ENCODE data around the gene FAM209B.
A peak's percentile ranks its signal among the peaks of the same experiment; 100 is the strongest.
"Not testable (repeated sequence)": the region's sequence is repeated elsewhere in the genome, so short reads cannot be mapped to it uniquely, and the experiment has no call there.

The FAM209B gene

DNA sequence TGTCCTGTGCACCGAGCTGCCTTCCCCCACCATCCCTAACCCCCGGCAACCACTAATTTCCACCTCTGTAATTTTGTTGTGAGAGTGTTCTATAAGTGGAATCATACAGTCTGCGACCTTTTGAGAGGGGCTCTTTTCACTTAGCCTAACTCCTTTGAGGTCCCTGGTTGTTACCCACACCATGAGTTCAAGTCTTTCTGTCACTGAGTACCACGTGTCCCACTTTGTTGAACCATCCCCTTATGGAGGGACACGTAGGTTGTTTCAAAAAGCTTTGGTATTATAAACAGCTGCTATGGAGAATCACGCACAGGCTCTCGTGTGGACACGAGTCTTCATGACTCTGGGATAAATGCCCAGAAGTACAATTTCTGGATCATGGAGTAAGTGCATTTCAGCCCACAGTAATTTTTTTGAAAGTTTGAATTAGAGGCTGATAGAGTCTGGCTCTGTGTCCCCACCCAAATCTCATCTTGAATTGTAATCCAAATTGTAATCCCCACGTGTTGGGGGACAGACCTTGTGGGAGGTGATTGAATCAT is 9.5 kb downstream of the FAM209B start:
- no peak for DNase-seq

DNA sequence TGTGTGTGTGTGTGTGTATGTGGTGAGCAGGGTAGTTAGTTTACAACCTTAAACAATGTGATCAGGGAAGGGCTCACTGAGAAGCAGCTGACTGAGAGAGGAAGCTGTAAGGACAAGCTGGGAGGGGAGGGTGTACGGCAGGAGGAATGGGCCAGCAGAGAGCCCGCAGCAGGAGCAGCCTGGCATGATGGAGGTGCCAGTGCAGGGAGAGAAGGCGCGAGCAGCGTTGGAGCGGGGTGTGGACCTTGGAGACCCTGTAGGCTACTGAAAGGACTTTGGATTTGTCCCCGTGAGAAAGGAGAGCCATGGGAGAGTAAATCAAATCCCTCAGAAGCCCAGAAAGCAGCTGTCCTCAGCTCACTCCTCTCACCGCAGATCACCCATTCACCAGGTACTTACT is 18.5 kb downstream of the FAM209B start:
- no peak for DNase-seq

DNA sequence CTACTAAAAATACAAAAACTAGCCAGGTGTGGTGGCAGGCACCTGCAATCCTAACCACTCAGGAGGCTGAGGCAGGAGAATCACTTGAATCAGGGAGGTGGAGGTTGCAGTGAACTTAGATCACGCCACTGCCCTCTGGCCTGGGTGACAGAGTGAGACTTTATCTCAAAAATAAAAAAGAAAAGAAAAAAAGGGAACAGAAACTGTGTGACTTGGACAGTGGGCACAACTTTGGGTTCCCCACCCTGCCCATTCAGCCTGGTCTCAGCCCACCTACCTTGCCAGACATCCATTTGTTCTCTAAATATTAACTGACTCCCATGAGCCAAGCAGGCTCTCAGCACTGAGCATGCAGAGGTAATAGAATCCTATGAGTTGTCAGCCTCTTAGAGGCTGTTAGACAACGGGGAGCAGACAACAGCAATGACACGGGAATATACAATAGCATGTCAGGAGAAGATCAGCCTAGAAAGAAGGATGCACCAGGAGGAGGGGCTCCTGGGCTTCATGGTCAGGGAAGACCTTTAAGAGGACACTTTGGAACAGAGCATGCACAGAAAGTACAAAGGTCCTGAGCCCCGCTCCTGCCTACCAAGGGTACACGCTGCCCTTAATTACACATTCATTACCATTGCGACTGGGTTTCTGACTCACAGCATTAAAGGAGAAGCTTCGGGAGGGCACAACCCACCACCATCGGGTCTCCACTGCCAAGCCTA is 20.0 kb downstream of the FAM209B start:
- peak; percentile 19 for DNase-seq

DNA sequence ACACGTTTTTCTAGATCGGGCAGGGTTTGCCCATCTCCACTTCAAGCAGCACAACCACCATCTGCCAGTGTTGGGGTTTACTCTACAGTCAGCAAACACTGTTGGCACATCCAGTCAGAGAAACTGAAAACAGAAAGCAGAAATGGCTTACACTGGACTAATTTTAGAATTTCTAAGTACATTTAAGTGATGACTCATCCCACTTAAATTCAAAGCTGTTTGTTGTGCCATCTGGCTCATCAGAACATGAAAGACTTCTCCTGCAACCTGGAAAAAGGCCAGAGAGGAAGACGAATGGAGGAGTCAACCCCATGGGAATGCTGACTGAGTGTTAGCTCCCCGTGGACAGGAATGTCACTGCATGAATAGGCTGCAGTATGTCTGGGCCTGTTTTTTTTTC is 21.8 kb downstream of the FAM209B start:
- peak; percentile 93 for DNase-seq

DNA sequence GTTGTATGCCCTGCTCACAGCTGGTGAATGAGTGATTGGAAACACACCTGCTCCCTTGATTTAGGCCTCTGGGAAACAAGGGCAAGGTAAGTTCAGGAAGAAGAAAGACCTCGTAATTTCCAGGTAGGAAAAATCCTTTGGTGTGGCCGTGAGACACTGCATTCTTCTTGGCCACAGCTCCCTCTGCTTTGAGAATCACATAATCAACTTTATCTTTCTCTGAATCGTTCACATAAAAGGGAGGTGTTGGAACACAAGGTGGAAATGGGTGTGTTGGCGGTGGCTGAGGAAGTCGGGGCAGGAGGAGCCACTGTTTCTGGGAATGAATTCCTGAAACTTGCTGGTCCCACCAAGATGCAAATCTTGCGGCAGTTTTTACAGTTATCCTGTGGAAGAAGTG is 25.9 kb downstream of the FAM209B start:
- no peak for DNase-seq

DNA sequence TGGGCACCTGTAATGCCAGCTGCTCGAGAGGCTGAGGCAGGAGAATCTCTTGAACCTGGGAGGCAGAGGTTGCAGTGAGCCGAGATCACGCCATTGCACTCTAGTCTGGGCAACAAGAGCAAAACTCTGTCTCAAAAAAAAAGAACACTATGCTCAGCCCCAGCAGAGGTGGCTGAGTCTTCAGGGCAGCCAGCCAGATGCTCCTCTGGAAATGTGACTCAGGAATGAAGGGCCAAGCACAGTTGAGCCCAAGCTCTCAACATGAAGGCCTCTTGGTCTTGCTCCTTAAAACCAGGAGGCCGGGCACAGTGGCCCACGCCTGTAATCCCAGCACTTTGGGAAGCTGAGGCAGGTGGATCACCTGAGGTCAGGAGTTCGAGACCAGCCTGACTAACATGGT is 31.5 kb downstream of the FAM209B start:
- not testable (repeated sequence) for DNase-seq

DNA sequence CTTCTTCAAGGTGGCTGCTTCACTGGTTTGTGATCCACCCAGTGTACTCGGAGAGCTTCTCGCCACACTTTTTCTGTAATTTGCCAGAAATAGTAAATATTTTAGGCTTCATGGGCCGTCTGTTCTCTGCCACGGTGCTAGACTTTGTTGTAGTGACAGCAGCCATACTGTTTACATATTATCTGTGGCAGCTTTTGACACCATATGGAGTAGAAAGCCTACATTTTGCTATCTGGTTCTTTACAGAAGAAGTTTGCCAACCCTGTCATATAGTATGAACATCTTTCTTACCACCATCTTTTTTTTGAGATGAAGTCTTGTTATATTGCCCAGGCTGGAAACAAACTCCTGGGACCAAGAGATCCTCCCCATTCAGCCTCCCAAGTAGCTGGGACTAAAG is 32.5 kb downstream of the FAM209B start:
- no peak for DNase-seq

DNA sequence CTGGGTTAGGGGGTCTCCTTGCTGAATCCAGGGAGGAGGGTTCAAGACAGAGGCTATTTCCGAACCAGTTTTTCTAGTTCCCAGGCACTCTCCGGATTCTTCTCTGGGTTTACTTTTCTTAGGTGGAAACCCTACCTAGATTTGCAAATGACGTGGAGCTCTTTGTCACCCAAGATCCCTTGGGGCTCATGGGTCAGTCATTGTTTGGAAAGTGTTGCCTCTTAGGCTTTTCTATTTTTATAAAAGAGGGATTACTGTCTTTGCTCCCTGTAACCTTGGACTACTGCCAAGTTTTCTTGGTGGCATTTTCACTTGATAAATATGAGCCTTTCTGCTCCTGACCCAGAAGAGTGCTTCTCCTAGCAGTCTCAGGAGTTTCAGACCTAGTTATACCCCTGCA is 33.6 kb downstream of the FAM209B start:
- no peak for DNase-seq

DNA sequence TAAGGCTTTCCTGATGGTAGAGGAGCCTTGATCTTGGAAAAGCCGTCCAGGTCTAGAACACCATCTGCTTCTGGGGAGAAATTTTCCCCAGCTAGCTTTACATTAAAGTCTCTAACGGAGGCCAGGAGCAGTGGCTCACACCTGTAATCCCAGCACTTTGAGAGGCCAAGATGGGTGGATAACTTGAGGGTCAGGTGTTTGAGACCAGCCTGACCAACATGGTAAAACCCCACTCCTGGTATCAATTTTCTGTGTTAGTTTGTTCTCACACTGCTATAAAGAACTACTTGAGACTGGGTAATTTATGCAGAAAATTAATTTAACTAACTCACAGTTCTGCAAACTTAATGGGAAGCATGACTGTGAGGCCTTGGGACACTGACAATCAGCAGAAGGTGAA is 37.8 kb downstream of the FAM209B start:
- no peak for DNase-seq

DNA sequence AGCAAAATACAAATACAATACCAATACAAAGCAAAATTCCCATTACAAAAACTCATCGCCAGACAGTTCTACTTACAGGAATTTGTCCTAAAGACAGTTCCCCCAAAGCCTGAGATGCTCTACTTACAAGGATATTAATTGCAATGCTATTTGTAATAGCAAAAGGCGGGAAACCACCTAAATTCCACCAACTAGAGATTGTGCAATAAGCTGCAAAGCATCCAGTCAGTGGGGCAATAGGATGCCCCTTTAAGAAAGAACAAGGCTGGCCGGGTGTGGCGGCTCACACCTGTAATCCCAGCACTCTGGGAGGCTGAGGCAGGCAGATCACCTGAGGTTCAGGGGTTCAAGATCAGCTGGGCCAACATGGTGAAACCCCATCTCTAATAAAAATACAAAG is 39.1 kb downstream of the FAM209B start:
- peak; percentile 42 for DNase-seq

DNA sequence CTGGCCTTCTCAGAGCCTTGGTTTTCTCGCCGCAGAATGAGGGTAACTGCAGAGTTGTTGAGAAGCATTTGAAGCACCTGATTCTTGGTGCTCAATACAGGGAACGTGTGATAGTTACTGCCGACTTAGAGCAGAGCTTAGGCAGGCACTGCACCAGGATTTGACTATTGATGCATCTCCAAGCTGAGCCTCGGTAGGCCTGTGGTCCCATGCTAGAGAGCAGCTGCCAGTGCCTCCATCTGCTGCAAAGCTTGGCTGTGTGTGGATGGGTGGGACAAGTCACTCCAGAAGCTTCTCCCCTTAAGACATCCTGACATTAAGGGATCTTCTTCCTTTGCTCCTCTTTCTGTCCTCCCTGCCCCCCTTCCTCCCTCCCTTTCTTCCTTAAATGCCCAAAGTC is 40.9 kb downstream of the FAM209B start:
- DNase-seq, result no peak

DNA sequence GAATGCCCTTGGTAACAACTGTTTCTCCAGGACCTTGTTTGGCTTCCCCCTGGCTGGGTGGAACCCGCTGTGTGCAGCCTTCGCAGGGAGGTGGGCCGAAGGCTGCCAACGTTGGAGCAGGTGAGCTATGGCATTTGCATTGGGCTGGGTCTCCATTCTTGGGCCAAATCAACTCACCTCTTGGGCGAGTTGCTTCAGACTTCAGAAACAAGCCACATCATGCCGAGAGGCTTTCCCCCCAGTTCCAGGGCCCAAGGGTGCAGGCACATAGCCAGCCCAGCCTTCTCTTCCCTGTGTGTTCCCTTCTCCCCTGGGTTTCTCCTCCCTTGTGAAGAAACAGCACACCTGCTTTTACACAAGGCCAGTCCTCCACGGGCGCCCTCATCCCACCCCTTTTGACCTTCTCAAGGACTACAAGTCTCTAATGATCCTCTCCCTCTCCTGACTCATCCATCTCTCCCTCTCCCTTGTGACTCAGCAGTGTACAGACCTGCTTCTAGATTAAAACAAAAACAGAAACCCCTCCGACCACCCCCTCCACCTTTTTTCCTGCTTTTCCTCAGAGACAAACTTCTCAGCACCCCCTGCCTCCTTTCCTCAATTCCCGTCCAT is 41.6 kb downstream of the FAM209B start:
- DNase-seq, result no peak

DNA sequence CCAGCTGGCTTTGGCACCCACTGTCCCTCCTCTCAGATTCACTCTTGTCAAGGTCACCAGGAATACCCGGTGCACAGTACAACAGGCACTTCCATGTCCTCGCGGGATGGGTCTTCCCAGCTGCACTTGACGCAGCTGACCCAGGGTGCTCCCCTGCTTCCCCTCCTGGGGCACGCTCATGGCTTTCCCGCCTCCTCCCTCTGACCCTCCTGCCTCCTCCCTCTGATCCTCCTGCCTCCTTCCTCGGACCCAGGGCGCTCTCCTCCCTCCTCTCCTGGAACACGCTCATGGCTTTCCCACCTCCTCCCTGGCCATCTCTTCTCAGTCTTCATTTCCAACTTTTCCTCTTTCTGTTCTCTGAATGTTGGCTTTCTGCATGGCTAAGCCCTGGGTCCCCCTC is 42.1 kb downstream of the FAM209B start:
- no peak for DNase-seq

DNA sequence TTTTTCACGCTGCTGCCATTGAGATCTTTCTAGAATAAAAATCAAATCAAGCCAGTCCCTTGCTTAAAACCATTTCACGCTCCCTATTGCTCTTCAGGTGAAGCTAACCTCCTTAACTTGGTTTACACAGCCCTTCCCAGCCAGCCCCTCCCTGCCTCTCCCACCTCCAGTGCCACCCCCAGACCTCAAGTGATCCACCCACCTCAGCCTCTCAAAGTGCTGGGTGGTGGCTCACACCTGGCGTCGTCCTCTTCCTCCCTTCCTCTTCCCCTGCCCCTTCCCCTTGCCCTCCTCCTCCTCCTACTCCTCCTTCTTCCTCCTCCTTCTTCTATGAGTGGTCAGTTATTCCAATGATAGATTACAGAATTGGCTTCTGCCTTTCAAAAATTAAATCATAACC is 42.9 kb downstream of the FAM209B start:
- no peak for DNase-seq

DNA sequence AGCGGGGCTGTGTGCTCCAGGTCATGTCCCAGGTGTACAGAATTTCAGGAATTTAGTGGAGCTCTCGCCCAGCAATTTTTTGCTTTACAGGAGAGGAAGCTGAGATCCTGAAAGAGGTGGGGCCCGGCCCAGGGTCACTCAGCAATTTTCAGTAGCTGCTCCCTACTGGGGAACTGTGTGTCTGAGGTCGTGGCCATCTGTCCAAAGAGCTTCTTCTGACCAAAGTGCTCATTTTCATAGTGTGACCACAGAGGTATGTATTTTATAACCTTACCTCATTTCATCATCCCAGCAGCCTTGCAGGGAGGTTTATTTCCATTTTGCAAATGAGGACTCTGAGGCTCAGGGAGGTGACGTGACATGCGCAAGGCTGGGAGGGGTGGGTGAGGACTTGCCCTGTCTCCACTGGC is 46.3 kb downstream of the FAM209B start:
- DNase-seq, result no peak

DNA sequence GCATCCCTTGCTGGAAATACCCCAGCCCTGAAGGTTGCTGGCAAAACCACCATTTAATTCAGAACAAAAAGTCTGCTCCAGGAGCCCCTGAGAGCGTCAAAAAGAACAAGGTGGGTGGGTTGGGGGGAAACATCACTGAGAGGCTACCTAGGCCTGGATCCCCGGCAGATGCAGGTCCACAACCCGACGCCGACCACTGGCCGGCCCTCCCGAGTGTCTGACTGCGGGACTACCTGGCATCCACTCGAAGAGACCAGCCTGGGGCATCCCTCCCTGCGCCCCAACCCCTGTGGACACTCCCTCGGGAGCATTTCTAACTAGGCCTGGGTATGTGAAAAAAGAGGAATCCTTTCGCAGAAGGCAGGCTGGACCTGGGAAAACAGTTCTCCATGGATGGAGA is 47.2 kb downstream of the FAM209B start:
- DNase-seq, result no peak

DNA sequence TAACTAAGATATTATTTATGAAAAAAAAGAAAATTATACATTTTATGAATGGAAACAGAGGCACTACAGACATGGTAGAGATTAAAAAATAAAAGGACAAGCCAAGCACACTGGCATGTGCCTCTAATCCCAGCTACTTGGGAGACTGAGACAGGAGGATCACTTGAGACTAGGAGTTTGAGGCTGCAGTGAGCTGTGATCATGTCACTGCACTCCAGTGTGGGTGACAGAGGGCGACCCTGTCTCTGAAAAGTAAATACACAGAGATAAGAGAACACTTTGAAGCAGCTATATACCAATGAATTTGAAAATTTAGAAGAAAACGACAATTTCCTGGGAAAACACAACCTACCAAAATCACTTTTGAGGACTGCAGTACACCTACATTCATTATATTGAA is 48.7 kb downstream of the FAM209B start:
- DNase-seq, result no peak

DNA sequence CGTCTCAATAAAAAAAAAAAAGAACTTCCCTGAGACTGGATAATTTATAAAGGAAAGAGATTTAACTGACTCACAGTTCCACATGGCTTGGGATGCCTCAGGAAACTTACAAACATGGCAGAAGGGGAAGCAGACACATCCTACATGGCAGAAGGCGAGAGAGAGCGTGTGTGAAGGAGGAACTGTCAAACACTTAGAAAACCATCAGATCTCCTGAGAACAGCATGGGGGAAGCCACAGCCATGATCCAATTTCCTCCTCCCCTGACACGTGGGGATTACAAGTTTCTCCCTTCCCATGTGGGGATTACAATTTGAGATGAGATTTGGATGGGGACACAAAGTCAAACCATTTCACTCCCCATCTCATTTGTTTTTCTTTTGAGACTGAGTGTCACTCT is 49.5 kb downstream of the FAM209B start:
- DNase-seq, result peak; percentile 55

DNA sequence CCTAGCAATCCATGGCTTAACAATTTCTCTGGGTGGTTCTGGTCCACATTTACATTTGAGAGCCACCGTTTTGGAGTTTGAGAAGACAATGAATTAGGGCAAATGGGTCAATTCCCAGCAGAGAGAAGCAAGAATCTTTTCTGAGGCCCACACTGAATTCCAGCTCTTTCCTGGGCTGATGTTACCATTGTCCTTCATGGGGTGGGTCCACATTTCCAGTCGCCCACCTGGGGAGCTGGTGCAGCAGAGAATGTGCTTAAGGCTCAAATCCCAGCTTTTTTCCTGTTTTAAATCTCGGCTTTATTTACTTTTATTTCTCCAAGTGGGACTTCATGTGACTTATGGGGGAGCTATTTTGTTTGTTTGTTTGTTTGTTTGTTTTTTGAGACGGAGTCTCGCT is 51.9 kb downstream of the FAM209B start:
- no peak for DNase-seq

Data from suppressor macrophage treated with lipopolysaccharide for 4 hours (primary cell).